Measurements from ENCODE around the gene STAB2.
"Not testable (repeated sequence)": the region's sequence is repeated elsewhere in the genome, so short reads cannot be mapped to it uniquely, and the experiment has no call there.

STAB2 gene

DNA sequence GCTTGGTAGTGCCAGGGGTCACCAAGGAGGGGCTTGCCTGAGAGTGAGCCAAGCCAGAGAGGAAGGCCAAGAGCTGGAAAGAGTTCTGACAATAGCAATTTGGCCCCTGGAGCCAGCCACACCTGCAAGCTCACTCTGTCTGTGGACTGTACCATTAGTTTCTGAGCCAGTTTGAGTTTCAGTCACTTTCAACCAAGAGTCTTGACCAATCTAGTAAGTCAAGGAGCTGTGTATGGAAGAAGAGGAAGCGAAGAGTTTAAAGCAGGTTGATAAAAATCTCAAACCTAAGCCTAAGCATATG, 215.5 kb downstream of the STAB2 start:
- no peaks in the 10 kb centered on the region for H3K4me1 Mint-ChIP-seq
- no peak for ATAC-seq
- no peak overlapping the region for H3K4me3 Mint-ChIP-seq
- H3K36me3 Mint-ChIP-seq = peaks cover 61% of the 10 kb centered on the region
- H3K27ac Mint-ChIP-seq = no peak overlapping the region
- no peaks in the 10 kb centered on the region for H3K27me3 Mint-ChIP-seq
- H3K9me3 Mint-ChIP-seq = peaks cover 3% of the 10 kb centered on the region

- peaks cover 3% of the 10 kb centered on the region for H3K9me3 Mint-ChIP-seq
- no peaks in the 10 kb centered on the region for H3K27me3 Mint-ChIP-seq
- H3K4me1 Mint-ChIP-seq = no peaks in the 10 kb centered on the region
- ATAC-seq = no peak
- peaks cover 67% of the 10 kb centered on the region for H3K36me3 Mint-ChIP-seq
- no peak overlapping the region for H3K27ac Mint-ChIP-seq
- no peak overlapping the region for H3K4me3 Mint-ChIP-seq
Measured at GRCh38 chr12:103803847-103804246, 216.8 kb downstream of the STAB2 start.

- ATAC-seq = no peak
- H3K4me1 Mint-ChIP-seq = no peaks in the 10 kb centered on the region
- H3K36me3 Mint-ChIP-seq = peaks cover 66% of the 10 kb centered on the region
- H3K27ac Mint-ChIP-seq = no peak overlapping the region
- H3K4me3 Mint-ChIP-seq = no peak overlapping the region
- H3K27me3 Mint-ChIP-seq = no peaks in the 10 kb centered on the region
- no peaks in the 10 kb centered on the region for H3K9me3 Mint-ChIP-seq
Measured at GRCh38 chr12:103805655-103806360, 218.7 kb downstream of the STAB2 start.

- no peak overlapping the region for H3K27ac Mint-ChIP-seq
- H3K9me3 Mint-ChIP-seq = no peaks in the 10 kb centered on the region
- H3K27me3 Mint-ChIP-seq = no peaks in the 10 kb centered on the region
- H3K36me3 Mint-ChIP-seq = peaks cover 65% of the 10 kb centered on the region
- H3K4me3 Mint-ChIP-seq = no peak overlapping the region
- H3K4me1 Mint-ChIP-seq = no peaks in the 10 kb centered on the region
- ATAC-seq = no peak
Measured at GRCh38 chr12:103806803-103807202, 219.7 kb downstream of the STAB2 start.

DNA sequence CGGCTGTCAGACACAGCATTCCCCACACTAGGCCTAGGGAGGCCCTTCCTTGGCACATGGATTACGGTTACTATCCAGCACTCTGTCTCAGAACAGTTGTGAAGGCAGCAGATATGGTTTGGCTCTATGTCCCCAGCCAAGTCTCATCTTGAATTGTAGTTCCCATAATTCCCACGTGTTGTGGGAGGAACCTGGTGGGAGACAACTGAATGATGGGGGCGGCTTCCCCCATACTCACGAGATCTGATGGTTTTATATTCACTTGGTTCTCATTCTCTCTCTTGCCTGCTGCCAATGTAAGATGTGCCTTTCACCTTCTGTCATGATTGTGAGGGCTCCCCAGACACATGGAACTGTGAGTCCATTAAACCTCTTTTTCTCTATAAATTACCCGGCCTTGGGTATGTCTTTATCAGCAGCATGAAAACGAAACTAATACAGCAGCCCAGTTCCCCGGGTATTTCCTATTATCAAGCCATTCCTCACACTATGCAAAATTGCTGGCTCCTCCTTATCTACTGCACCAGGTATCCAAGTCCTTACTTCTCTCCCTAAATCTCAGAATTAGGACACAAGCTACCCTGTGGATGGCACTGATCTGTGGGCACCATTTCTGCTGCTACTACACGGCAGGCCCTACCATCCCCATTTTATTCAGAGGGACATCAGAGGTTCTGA, 220.6 kb downstream of the STAB2 start:
- Mint-ChIP-seq H3K4me1 (no peaks in the 10 kb centered on the region), H3K27ac (no peak overlapping the region), H3K4me3 (no peak overlapping the region), H3K27me3 (no peaks in the 10 kb centered on the region), H3K9me3 (no peaks in the 10 kb centered on the region), H3K36me3 (peaks cover 57% of the 10 kb centered on the region)
- no peak for ATAC-seq

GRCh38 chr12:103808239-103808880, 221.3 kb downstream of the STAB2 start:
- Mint-ChIP-seq H3K27me3 (no peaks in the 10 kb centered on the region), H3K4me1 (no peaks in the 10 kb centered on the region), H3K27ac (no peak overlapping the region), H3K9me3 (no peaks in the 10 kb centered on the region), H3K36me3 (peaks cover 57% of the 10 kb centered on the region), H3K4me3 (no peak overlapping the region)
- ATAC-seq = no peak

DNA sequence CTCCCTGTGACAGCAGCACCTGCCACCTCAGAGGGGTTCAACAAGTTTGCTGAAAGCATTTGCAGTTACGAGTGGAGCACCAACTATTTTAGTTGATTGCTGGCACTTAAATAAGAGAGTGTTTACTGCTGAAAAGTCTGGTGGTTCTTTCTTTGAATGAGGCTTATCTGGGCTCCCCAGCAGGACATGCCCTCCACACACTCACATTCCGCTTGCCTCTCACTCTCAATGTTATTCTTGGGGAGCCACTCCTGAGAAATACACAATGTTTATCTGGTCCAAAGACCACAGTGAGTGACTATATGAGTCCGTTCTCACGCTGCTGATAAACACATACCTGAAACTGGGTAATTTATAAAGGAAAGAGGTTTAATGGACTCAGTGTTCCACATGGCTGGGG, 222.1 kb downstream of the STAB2 start:
- Mint-ChIP-seq H3K36me3 (peaks cover 59% of the 10 kb centered on the region), H3K27ac (no peak overlapping the region), H3K4me3 (no peak overlapping the region), H3K27me3 (no peaks in the 10 kb centered on the region), H3K4me1 (no peaks in the 10 kb centered on the region), H3K9me3 (no peaks in the 10 kb centered on the region)
- ATAC-seq = no peak

- H3K9me3 Mint-ChIP-seq, H3K4me3 Mint-ChIP-seq, H3K27me3 Mint-ChIP-seq, ATAC-seq, H3K4me1 Mint-ChIP-seq, H3K27ac Mint-ChIP-seq: not testable (repeated sequence)
- H3K36me3 Mint-ChIP-seq = peaks cover 60% of the 10 kb centered on the region
Measured at GRCh38 chr12:103809639-103810038, 222.6 kb downstream of the STAB2 start.

GRCh38 chr12:103810111-103810510, 223.0 kb downstream of the STAB2 start:
- Mint-ChIP-seq H3K27me3 (no peaks in the 10 kb centered on the region), H3K36me3 (peaks cover 63% of the 10 kb centered on the region), H3K4me1 (no peaks in the 10 kb centered on the region), H3K9me3 (no peaks in the 10 kb centered on the region), H3K4me3 (no peak overlapping the region), H3K27ac (no peak overlapping the region)
- ATAC-seq = no peak

GRCh38 chr12:103811791-103812190, 224.7 kb downstream of the STAB2 start:
- Mint-ChIP-seq H3K36me3 (peaks cover 54% of the 10 kb centered on the region), H3K4me1 (no peaks in the 10 kb centered on the region), H3K27me3 (no peaks in the 10 kb centered on the region), H3K27ac (no peak overlapping the region), H3K4me3 (no peak overlapping the region), H3K9me3 (no peaks in the 10 kb centered on the region)
- no peak for ATAC-seq

DNA sequence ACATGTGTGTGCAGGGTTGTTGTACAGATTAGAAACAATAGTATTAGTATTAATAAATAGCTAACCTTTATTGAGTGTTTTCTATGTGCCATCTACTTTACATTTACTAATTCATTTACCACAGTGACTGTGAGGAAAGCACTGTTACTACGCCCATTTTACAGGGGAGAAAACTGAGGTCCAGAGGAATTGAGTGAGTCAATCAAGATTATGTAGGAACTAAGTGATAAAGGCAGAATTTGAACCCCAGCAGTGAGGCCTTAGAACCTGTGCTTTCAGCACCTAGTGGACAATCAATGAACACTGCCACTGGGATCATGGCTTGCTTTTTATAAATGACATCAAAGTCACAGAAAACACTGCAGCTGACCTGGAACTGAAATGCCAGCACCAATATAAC, 225.7 kb downstream of the STAB2 start:
- Mint-ChIP-seq H3K27ac (no peak overlapping the region), H3K4me3 (no peak overlapping the region), H3K27me3 (no peaks in the 10 kb centered on the region), H3K9me3 (no peaks in the 10 kb centered on the region), H3K36me3 (peaks cover 47% of the 10 kb centered on the region), H3K4me1 (no peaks in the 10 kb centered on the region)
- ATAC-seq = no peak

DNA sequence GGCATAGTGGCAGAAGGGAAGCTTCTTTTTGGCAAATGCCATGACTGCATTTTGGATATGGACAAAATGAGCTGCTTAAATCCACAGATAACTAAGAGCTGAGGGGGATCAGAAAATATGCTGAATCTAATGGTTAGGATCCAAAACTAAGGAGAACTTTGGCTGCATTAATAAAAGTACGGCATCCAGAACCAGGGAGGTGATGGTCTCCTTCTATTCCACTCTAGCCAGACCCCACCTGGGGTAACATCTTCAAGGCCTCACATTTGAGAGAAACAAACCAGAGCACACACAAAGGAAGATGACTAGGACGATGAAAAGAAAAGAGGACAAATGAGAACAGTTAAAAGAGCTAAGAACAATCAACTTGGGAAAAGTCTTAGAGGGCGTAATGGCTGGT, 226.4 kb downstream of the STAB2 start:
- no peak overlapping the region for H3K27ac Mint-ChIP-seq
- ATAC-seq = no peak
- no peak overlapping the region for H3K4me3 Mint-ChIP-seq
- no peaks in the 10 kb centered on the region for H3K27me3 Mint-ChIP-seq
- H3K9me3 Mint-ChIP-seq = no peaks in the 10 kb centered on the region
- no peaks in the 10 kb centered on the region for H3K4me1 Mint-ChIP-seq
- peaks cover 40% of the 10 kb centered on the region for H3K36me3 Mint-ChIP-seq

DNA sequence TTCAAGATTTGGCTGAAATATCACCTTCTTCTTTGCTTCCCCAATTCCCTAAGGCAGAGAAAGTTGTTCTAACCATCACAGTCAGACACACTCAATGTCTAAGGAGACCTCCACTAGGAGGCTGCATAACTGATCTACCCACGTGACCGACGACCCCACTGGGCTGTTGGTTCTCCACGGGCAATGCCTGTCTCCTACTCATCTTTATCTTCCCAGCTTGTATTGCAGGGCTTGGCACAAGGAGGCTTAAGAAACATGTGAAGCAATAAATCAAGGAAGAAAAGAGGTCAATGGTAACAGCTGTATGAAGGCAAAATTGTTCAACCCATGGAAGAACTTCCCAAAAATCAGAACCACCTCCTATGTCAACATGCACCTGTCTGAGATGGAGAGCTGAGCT, 226.9 kb downstream of the STAB2 start:
- Mint-ChIP-seq H3K27ac (no peak overlapping the region), H3K9me3 (no peaks in the 10 kb centered on the region), H3K27me3 (no peaks in the 10 kb centered on the region), H3K4me1 (no peaks in the 10 kb centered on the region), H3K36me3 (peaks cover 40% of the 10 kb centered on the region), H3K4me3 (no peak overlapping the region)
- no peak for ATAC-seq

- H3K27ac Mint-ChIP-seq = no peak overlapping the region
- H3K36me3 Mint-ChIP-seq = peaks cover 36% of the 10 kb centered on the region
- H3K27me3 Mint-ChIP-seq = no peaks in the 10 kb centered on the region
- no peaks in the 10 kb centered on the region for H3K4me1 Mint-ChIP-seq
- no peaks in the 10 kb centered on the region for H3K9me3 Mint-ChIP-seq
- no peak for ATAC-seq
- H3K4me3 Mint-ChIP-seq = no peak overlapping the region
Measured at GRCh38 chr12:103814436-103814835, 227.4 kb downstream of the STAB2 start.
